ENCODE data around the gene MMAA. TPM values are rescaled to one million over a fixed set of nuclear protein-coding genes. Genes with fewer than 3 reads are reported as not detected.

Gene MMAA
- total and polyA plus RNA-seq, 9 of the 15 experiments (the other 6 are each of a cell fraction or from before 2014, with no cell fraction given): 0.86 to 2.3 (median 1.4) TPM

DNA sequence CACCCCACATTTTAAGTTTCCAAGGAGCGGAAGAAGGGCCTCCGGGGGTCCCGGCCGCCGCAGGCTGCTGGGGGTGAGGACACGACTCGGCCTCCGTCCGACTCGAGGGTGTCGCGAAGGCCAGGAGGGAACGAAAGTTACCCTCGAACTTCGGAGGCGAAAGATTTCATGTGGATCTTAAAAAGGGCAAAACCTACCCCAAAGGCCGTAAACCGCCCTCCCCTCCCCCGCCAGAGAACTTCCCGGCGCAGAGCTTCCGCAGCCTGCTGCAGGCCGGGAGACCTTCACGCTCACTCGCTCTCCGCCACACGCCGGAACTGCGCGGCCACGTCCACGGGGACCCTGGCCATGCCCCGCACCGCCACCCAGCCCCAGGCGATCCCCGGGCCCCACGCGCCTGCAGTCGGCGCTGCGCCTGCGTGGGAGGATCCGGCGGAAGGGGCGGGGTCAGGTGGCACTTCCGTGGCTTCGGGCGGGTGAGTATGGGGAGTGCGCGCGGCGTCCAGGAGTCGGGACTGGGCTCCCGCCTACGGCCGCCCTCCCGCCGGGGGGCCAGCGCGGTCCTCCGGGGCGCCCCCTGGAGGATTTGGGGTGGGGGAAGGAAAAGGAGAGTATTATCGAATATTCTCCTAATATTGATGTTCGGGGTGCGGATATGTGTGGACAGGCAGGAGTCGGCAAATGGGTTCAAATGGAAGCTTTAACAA lies at the start of gene MMAA (continued):
- TF ChIP-seq, protein P1, sequence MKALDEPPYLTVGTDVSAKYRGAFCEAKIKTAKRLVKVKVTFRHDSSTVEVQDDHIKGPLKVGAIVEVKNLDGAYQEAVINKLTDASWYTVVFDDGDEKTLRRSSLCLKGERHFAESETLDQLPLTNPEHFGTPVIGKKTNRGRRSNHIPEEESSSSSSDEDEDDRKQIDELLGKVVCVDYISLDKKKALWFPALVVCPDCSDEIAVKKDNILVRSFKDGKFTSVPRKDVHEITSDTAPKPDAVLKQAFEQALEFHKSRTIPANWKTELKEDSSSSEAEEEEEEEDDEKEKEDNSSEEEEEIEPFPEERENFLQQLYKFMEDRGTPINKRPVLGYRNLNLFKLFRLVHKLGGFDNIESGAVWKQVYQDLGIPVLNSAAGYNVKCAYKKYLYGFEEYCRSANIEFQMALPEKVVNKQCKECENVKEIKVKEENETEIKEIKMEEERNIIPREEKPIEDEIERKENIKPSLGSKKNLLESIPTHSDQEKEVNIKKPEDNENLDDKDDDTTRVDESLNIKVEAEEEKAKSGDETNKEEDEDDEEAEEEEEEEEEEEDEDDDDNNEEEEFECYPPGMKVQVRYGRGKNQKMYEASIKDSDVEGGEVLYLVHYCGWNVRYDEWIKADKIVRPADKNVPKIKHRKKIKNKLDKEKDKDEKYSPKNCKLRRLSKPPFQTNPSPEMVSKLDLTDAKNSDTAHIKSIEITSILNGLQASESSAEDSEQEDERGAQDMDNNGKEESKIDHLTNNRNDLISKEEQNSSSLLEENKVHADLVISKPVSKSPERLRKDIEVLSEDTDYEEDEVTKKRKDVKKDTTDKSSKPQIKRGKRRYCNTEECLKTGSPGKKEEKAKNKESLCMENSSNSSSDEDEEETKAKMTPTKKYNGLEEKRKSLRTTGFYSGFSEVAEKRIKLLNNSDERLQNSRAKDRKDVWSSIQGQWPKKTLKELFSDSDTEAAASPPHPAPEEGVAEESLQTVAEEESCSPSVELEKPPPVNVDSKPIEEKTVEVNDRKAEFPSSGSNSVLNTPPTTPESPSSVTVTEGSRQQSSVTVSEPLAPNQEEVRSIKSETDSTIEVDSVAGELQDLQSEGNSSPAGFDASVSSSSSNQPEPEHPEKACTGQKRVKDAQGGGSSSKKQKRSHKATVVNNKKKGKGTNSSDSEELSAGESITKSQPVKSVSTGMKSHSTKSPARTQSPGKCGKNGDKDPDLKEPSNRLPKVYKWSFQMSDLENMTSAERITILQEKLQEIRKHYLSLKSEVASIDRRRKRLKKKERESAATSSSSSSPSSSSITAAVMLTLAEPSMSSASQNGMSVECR (CRISPR knock-in tag; IDR thresholded peaks at IDR 0.05): peak; percentile 61; the same call in 1 of the 2 replicates
- no peak for TF ChIP-seq TBL1XR1 (IDR thresholded peaks at IDR 0.05; ENCODE audit: low read length in 2 of 2)
- peak in 1 of 2 experiments; percentile 60; a peak in 1 of 4 replicates for TF ChIP-seq FOXA3 (CRISPR knock-in tag; conservative IDR thresholded peaks at IDR 0.05 in 1 of 2, IDR thresholded peaks at IDR 0.05 in 1 of 2)
- no peak for TF ChIP-seq MEF2A (IDR thresholded peaks at IDR 0.05; ENCODE audit: control insufficient read depth, low read depth, low read length)
- no peak for TF ChIP-seq RFX1 (IDR thresholded peaks at IDR 0.05)
- no peak for TF ChIP-seq ASH1L (IDR thresholded peaks at IDR 0.05; ENCODE audit: borderline replicate concordance, low read depth, partially characterized antibody)
- TF ChIP-seq ZNF707 (CRISPR knock-in tag; conservative IDR thresholded peaks at IDR 0.05): no peak
- TF ChIP-seq, protein P2, sequence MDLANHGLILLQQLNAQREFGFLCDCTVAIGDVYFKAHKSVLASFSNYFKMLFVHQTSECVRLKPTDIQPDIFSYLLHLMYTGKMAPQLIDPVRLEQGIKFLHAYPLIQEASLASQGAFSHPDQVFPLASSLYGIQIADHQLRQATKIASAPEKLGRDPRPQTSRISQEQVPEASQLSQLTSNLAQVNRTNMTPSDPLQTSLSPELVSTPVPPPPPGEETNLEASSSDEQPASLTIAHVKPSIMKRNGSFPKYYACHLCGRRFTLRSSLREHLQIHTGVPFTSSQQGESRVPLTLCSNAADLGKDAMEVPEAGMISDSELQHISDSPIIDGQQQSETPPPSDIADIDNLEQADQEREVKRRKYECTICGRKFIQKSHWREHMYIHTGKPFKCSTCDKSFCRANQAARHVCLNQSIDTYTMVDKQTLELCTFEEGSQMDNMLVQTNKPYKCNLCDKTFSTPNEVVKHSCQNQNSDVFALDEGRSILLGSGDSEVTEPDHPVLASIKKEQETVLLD (IDR thresholded peaks at IDR 0.05): peak; percentile 46; the same call in 1 of the 2 replicates
- no peak for TF ChIP-seq SRSF1 (IDR thresholded peaks at IDR 0.05; ENCODE audit: low read depth, low read length)
- no peak for TF ChIP-seq CBX8 (IDR thresholded peaks at IDR 0.05; ENCODE audit: borderline replicate concordance, extremely low read depth, low read depth, low read length, poor library complexity, severe bottlenecking)
- TF ChIP-seq KDM4B (IDR thresholded peaks at IDR 0.05; ENCODE audit: borderline replicate concordance in 2 of 2, low read depth in 1 of 2): peak in 1 of 2 experiments; percentile 90; a peak in 2 of 4 replicates
- TF ChIP-seq NFE2 (IDR thresholded peaks at IDR 0.05; ENCODE audit: low read depth): no peak
- TF ChIP-seq, protein P3, sequence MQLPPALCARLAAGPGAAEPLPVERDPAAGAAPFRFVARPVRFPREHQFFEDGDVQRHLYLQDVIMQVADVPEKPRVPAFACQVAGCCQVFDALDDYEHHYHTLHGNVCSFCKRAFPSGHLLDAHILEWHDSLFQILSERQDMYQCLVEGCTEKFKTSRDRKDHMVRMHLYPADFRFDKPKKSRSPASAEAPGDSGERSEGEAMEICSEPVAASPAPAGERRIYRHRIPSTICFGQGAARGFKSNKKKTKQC (CRISPR knock-in tag; IDR thresholded peaks at IDR 0.05): peak; percentile 91
- TF ChIP-seq SP1 (CRISPR knock-in tag; IDR thresholded peaks at IDR 0.05): peak; percentile 92
- TF ChIP-seq, protein P4, sequence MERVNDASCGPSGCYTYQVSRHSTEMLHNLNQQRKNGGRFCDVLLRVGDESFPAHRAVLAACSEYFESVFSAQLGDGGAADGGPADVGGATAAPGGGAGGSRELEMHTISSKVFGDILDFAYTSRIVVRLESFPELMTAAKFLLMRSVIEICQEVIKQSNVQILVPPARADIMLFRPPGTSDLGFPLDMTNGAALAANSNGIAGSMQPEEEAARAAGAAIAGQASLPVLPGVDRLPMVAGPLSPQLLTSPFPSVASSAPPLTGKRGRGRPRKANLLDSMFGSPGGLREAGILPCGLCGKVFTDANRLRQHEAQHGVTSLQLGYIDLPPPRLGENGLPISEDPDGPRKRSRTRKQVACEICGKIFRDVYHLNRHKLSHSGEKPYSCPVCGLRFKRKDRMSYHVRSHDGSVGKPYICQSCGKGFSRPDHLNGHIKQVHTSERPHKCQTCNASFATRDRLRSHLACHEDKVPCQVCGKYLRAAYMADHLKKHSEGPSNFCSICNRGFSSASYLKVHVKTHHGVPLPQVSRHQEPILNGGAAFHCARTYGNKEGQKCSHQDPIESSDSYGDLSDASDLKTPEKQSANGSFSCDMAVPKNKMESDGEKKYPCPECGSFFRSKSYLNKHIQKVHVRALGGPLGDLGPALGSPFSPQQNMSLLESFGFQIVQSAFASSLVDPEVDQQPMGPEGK (CRISPR knock-in tag; IDR thresholded peaks at IDR 0.05; ENCODE audit: borderline replicate concordance): no peak
- TF ChIP-seq XRCC4 (IDR thresholded peaks at IDR 0.05; ENCODE audit: extremely low read depth, insufficient read depth, insufficient read length): no peak
